Tibial nerve (tissue), 3 donors: ENCODE data around the gene PRIMPOL.

Experiments used
- POLR2A ChIP-seq, 2 donors: fragments of 450-650 bp; IDR thresholded peaks; one replicate each; pipeline ENCODE4 v1.6.1; 2017; ENCODE audit warnings: antibody characterized with exemption in 2 of 2, mild to moderate bottlenecking in 2 of 2, moderate library complexity in 2 of 2
- TF ChIP-seq, protein P1 (sequence below), 5 experiments: fragments of 200-600 bp in 3 of 5; fragments of 450-650 bp in 2 of 5; sonication (generic) in 3 of 5; IDR thresholded peaks; one replicate each; pipeline ENCODE4 v1.5.1; 2016 to 2019; ENCODE audit warnings: antibody characterized with exemption in 5 of 5, mild to moderate bottlenecking in 3 of 5, moderate library complexity in 2 of 5

- TF ChIP-seq POLR2A (IDR thresholded peaks at IDR 0.05) = no peak
- TF ChIP-seq, protein P1, sequence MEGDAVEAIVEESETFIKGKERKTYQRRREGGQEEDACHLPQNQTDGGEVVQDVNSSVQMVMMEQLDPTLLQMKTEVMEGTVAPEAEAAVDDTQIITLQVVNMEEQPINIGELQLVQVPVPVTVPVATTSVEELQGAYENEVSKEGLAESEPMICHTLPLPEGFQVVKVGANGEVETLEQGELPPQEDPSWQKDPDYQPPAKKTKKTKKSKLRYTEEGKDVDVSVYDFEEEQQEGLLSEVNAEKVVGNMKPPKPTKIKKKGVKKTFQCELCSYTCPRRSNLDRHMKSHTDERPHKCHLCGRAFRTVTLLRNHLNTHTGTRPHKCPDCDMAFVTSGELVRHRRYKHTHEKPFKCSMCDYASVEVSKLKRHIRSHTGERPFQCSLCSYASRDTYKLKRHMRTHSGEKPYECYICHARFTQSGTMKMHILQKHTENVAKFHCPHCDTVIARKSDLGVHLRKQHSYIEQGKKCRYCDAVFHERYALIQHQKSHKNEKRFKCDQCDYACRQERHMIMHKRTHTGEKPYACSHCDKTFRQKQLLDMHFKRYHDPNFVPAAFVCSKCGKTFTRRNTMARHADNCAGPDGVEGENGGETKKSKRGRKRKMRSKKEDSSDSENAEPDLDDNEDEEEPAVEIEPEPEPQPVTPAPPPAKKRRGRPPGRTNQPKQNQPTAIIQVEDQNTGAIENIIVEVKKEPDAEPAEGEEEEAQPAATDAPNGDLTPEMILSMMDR (IDR thresholded peaks at IDR 0.05) = no peak
Measured at GRCh38 chr4:184694412-184694956, 44.9 kb downstream of the PRIMPOL start.
